COLO668 (cell line): Measurements from ENCODE around the gene BCL2L15.
A peak's percentile ranks its signal among the peaks of the same experiment; 100 is the strongest.

ENCODE experiments used
- DNase-seq: peaks from one replicate; lab custom pipeline; 2025; ENCODE audit not compliant: unreplicated experiment; lab: John Stamatoyannopoulos, UW

BCL2L15 gene

GRCh38 chr1:113887402-113888175, at the start of gene BCL2L15:
Gene BCL2L15, minus strand, starts transcription at chr1:113887581. Its CDS starts 206 bp downstream, at chr1:113887375.
- no peak for DNase-seq

GRCh38 chr1:113937146-113937545, 49.8 kb upstream of the BCL2L15 start:
- DNase-seq, result no peak

- DNase-seq, result no peak
Measured at GRCh38 chr1:113935970-113936369, 48.6 kb upstream of the BCL2L15 start.

GRCh38 chr1:113935176-113935575, 47.8 kb upstream of the BCL2L15 start:
- no peak for DNase-seq

DNA sequence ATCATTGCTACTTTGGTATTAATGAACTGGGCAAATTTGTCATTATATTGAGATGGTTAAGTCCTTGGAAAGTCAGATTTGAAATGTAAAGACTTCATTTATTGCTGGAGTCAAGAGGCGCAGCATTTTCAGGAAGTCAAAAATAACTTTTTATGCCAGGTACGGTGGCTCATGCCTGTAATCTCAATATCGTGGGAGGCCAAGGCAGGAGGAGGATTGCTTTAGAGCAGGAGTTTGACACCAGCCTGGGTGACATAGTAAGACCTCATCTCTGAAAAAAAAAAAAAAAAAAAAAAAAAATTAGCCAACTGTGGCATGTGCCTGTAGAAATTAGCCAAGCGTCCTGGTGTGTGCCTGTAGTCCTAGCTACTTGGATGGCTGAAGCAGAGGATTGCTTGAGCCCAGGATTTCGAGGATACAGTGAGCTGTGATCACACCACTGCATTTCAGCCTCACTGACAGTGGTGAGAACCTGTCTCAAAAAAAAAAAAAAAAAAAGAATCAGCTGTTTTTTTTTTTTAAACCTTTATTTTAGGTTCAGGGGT, 47.2 kb upstream of the BCL2L15 start:
- DNase-seq, result no peak

DNA sequence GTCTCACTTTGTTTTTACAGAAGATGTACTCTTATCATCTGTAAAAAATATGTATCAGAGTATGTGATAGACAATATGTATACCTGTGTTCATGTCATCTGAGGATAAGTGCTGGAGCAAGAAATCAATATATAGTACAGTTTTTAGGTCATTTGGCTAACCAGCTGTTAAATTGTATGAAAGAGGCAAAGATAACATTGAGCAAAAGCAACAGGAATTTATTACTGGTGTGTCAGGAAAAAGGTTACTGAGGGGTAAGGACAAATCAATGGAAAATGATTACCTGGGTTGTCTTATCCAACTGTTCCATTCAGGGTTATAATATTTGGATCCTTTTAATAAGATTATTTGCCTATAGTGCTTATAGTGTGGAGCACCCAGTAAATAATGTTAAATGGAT, 46.6 kb upstream of the BCL2L15 start:
- DNase-seq, result no peak

DNA sequence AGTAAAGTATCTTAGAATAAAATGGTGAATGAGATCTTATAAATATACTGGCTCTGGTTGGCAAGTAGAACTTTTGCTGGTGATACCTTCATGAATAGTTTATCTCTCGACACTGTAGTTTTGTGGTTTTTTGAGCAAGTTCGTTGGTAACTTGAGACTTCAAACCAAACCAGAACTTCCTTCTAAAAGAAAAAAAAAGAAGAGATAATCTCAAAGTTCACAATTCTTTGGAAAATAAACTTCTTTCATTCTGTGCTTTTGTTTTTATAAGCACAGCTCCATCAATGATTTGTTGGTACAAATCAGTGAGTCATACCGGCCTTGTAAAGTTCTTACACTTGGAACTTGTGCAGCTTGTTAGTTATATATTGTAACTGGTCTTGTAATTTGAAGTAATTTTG, 44.1 kb upstream of the BCL2L15 start:
- no peak for DNase-seq

DNA sequence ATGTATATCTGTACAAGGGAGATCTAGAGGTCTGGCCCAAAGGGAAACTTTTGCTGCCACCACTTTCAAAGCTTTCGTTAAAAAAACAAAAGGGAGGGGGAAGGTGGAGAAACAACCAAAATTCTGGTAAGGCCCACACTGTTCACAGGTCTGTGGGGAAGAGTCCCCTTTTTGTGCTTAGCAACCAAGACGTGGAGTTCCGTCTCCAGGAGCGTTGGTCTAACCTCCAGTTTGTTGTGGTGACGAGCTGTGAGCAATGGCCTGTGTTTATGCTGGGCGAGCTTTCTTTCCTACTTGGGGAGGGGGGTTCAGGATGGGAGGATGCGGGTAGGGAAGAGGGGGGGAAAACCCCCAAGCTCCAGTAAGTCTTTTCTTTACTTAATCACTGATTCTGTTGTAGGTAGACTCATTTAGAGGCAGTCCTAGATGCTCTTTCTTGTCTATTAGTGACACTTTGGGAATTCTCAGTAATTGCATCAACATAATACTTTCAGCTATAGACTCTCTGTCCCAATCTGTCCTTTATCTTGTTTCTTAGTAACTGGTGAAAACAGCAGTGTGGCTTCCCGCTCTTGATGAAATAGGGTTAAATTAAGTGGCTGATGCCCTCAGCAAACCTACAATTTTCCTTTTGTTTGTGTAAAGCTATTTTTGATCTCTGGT, 43.2 kb upstream of the BCL2L15 start:
- DNase-seq, result peak; percentile 20

GRCh38 chr1:113929750-113930498, 42.5 kb upstream of the BCL2L15 start:
- peak; percentile 66 for DNase-seq

DNA sequence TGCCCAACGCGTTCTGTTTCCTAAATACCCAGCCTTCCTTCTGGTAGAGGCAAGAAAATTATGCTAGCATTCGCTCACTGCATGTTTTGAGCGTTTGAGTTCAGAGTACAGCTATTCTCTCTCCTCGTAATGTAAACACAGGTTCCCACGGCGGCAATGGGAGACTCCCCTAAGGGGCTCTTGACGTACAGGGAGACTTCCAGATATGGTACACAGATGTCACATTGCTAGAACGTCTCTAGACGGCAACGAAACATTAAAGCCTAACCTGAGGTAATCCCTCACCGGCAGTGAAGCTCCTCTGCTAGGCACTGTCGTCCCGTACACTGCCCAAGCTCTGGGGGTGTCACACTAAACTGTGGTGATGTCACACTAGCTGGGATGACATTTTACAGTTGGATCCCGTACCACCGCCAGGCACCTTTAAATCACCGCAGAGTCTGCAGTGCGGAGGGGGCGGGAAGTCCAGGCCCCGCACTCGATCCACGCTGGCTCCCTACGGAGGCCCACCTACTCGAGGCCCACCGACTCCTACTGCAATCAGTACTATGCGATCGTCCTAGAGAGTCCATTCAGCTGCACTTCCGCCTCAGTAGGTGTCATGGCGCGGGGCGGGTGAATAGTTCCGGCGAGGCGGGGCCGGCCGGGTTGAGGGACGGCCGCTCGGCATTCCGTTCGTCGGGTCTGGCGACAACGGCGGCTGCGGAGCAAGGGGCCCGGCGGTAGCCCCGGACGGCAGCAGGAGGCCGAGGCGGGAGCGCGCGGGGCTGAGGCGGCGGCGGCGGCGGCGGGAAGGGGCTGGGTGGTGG, 41.8 kb upstream of the BCL2L15 start, which contains the start of gene HIPK1:
Gene HIPK1 (plus strand): TSS at position 384 of the 809 bp plus-strand sequence.
- peak; percentile 98 for DNase-seq

DNA sequence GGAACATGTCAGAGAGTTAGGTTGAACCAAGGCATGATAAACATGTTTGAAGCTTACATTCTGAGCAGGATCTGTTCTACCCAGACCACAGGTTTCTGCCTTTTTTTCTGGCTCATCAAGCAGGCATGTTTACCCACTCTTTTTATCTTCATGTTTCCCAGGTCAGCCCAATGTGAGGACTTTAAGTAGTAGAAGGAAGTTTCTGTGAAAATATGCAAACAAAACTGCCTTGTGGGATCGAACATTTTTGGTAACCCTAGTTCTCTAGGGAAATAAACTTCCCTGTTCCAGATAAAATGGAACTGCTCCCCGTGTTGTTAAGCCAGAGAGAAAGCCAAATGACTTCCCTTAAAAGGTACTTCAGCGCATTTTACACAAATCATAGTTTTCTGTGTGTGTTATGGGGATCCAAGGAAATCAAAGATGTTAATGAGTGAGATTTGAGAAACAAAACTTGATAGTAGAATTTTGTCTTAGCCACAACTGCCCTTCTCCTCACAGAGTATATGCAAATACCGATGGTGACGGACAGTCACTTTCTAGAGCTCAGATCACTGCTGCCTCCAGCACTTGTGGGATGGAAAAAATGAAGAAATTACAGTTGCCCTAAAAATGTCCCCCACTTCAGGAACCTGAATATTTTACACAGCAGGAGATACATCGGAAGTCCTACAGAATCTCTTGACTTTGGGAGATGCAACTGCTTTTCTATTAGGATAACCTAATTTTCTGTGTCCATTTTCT, 41.0 kb upstream of the BCL2L15 start:
- DNase-seq, result no peak

DNA sequence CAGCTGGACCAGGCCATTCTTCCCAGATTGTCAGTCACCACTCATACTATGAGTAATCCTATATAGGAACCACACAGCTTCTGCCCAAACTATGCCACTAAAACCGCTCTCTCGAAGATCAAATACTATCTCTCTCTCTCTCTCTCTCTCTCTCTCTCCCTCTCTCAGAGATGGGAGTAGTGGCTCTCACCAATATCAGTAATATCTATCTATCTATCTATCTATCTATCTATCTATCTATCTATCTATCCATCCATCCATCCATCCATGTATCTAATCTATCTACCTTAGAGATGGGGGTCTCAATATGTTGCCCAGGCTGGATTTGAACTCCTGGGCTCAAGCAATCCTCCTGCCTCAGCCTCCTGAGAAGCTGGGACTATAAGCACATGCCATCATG, 37.1 kb upstream of the BCL2L15 start:
- DNase-seq, result no peak

GRCh38 chr1:113922957-113923356, 35.6 kb upstream of the BCL2L15 start:
- DNase-seq, result no peak

DNA sequence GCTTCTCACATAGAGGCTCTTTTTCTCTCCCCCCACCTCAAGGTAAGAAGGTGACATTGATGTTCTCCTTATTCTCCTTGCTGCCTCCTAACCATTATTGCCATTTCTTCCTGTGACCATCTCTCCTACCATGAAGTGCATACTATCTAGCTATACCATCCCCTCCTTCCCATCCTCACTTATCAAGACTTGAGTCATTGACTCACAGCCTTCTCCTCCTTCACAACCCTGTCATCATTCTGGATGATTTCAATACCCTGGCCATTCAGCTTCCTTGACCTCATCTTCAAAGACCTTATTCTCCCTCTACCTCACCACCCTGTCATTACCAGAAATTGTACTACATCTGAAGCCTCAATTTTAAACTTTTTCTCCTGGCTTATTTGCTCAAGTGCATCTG, 30.9 kb upstream of the BCL2L15 start:
- DNase-seq, result no peak

DNA sequence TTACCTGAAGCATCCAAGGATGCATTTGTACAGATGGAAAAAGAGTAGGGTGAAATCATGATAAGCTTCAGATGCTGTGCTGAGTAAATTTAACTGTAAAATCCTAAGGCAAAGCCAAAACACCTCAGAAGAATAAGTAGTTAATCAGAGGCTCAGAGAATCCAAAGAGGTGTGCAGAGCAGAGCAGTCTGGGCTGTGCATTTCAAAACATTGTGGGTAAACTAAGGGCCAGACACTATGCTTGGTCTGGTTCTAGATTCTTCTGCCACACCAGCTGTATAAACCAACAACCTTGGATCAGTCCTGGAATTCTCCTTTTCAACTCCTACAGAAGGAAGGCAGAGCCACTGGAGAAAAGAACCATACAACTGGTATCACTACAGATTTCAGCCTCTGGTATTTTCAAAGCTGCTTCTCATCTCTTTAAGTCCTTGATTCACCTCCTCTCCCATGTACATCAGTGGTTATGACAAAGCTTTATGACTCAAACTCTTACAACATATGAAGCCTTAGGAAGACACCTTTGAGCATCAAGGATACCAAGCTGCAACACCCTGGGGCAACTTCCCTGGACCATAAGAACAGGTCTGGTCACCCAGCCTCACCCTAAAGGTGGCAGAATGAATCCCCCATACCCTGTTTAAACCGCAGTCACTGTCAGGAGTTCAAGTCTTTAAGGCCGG, 30.2 kb upstream of the BCL2L15 start:
- DNase-seq, result no peak

- DNase-seq, result no peak
Measured at GRCh38 chr1:113916974-113917373, 29.6 kb upstream of the BCL2L15 start.

DNA sequence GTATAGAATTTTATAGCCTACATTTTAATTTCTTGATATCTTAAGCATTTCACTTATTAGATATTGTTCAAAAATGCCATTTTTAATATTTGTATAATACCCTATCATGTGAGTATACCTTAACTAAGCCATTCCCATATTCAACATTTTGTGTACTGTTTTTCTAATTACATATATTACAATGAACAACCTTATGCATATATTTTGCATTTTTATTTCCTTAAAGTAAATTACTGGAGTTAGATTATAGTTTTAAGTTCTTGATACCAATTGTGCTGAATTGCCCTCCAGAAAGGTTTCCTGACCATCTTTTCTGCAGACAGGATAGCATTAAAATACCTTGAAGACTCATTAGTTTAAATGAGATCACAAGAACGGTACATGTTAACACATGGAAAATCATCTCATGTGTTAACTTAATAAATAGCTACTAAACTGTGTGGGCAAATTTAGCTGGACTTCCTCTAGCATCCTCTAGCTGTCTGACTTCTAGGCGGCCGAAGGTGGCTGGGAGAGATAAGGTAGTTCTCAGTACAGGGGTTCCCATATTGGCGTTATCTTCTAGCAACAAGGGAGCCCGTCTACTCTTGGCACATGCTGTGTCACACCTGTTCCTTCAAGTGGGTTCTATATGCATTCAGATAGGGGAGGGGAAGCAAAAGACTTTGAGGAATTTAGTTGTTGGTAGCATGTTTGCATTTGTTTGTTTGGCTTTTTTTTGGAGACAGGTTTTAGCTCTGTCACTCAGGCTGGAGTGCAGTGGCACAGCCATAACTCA, 26.7 kb upstream of the BCL2L15 start:
- DNase-seq, result no peak

- no peak for DNase-seq
Measured at GRCh38 chr1:113913312-113913668, 25.9 kb upstream of the BCL2L15 start.
